ENCODE data around the gene PDSS2. TPM values are rescaled to one million over a fixed set of nuclear protein-coding genes. Genes with fewer than 3 reads are reported as not detected.
A peak's percentile ranks its signal among the peaks of the same experiment; 100 is the strongest.

Gene PDSS2
- total RNA-seq, 1 experiment from 2014 or later, result 12.1 TPM

- no peak overlapping the region for H4K5ac ChIP-seq (ENCODE audit: insufficient read length, low read depth, low read length)
- no peak overlapping the region for H2BK120ac ChIP-seq (ENCODE audit: low read depth, low read length, poor library complexity, severe bottlenecking)
- H2BK5ac ChIP-seq (ENCODE audit: insufficient read length, low read length), result no peak overlapping the region
- TF ChIP-seq, protein P1, sequence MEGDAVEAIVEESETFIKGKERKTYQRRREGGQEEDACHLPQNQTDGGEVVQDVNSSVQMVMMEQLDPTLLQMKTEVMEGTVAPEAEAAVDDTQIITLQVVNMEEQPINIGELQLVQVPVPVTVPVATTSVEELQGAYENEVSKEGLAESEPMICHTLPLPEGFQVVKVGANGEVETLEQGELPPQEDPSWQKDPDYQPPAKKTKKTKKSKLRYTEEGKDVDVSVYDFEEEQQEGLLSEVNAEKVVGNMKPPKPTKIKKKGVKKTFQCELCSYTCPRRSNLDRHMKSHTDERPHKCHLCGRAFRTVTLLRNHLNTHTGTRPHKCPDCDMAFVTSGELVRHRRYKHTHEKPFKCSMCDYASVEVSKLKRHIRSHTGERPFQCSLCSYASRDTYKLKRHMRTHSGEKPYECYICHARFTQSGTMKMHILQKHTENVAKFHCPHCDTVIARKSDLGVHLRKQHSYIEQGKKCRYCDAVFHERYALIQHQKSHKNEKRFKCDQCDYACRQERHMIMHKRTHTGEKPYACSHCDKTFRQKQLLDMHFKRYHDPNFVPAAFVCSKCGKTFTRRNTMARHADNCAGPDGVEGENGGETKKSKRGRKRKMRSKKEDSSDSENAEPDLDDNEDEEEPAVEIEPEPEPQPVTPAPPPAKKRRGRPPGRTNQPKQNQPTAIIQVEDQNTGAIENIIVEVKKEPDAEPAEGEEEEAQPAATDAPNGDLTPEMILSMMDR (conservative IDR thresholded peaks at IDR 0.05), result peak; percentile 68
- H2AFZ ChIP-seq (ENCODE audit: low read length), result no peak overlapping the region
- H3K4me2 ChIP-seq (ENCODE audit: insufficient read depth, insufficient read length, low read length), result no peak overlapping the region
- no peak overlapping the region for H4K8ac ChIP-seq (replicated peaks; ENCODE audit: insufficient read length, low read depth, low read length)
- H3K9me3 Mint-ChIP-seq, result peaks cover 3 to 4% of the 10 kb centered on the region in 2 experiments; a peak in 3 of 5 replicates
- no peak overlapping the region for H3K23ac ChIP-seq (ENCODE audit: insufficient read length, low read depth, low read length)
- H3K27ac ChIP-seq (ENCODE audit: insufficient read length, low read depth, low read length), result no peak overlapping the region
- no peak overlapping the region for H2AK5ac ChIP-seq (ENCODE audit: insufficient read length, low read length)
- no peaks in the 10 kb centered on the region for H3K79me1 ChIP-seq (ENCODE audit: insufficient read depth, low read depth, low read length, poor library complexity, severe bottlenecking)
- no peak overlapping the region for H3K56ac ChIP-seq (ENCODE audit: insufficient read length, low read depth, low read length)
- H3K27me3 ChIP-seq (ENCODE audit: insufficient read depth, low read length), result no peaks in the 10 kb centered on the region
- WGBS (ENCODE audit: extremely low coverage, insufficient read length, low lambda C conversion rate), result no CpG with 5 or more reads among the region's 8 CpGs
- H3T11ph ChIP-seq (ENCODE audit: low read length), result no peak overlapping the region
- H2BK20ac ChIP-seq (ENCODE audit: low read depth, low read length, poor library complexity, severe bottlenecking), result no peak overlapping the region
- H3K4ac ChIP-seq (ENCODE audit: low read depth, low read length), result no peak overlapping the region
- no peaks in the 10 kb centered on the region for H3K27me3 Mint-ChIP-seq (ENCODE audit: low read depth)
- H3K18ac ChIP-seq (ENCODE audit: insufficient read length, low read depth, low read length), result no peak overlapping the region
- no peak overlapping the region for H3K14ac ChIP-seq (ENCODE audit: insufficient read depth, low read length)
- no peak for DNase-seq
- no peak overlapping the region for H4K91ac ChIP-seq (ENCODE audit: insufficient read length, low read depth, low read length)
- H3K4me3 Mint-ChIP-seq, result no peak overlapping the region
- H3K4me1 Mint-ChIP-seq, result peaks cover 15 to 20% of the 10 kb centered on the region in 2 experiments
- H3K36me3 Mint-ChIP-seq (ENCODE audit: insufficient read depth in 1 of 3, low read depth in 3 of 3), result peaks cover 0 to 11% (median 0%) of the 10 kb centered on the region in 3 experiments; a peak in 1 of 7 replicates
- no peak overlapping the region for H3K9ac ChIP-seq (ENCODE audit: extremely low read depth, insufficient read length, low read length)
- no peaks in the 10 kb centered on the region for H4K20me1 ChIP-seq (ENCODE audit: control insufficient read depth, insufficient read depth, insufficient read length)
- no peaks in the 10 kb centered on the region for H3K79me2 ChIP-seq (ENCODE audit: insufficient read depth, low read length)
- H2BK15ac ChIP-seq (ENCODE audit: low read depth, low read length), result no peak overlapping the region
- H3K9me3 ChIP-seq (ENCODE audit: control insufficient read depth, low read depth, low read length), result no peaks in the 10 kb centered on the region
- H2BK12ac ChIP-seq (ENCODE audit: insufficient read length, low read depth, low read length), result no peak overlapping the region
- H3K27ac Mint-ChIP-seq, result no peak overlapping the region
- peaks cover 8% of the 10 kb centered on the region; the same call in 1 of the 2 replicates for H3K4me1 ChIP-seq (ENCODE audit: insufficient read depth, low read length)
- no peaks in the 10 kb centered on the region for H3K23me2 ChIP-seq (ENCODE audit: insufficient read length, low read depth, low read length, poor library complexity, severe bottlenecking)
Measured at GRCh38 chr6:107132330-107132954, 326.9 kb downstream of the PDSS2 start.
